ENCODE data around the gene B4GALT5.

The B4GALT5 gene

DNA sequence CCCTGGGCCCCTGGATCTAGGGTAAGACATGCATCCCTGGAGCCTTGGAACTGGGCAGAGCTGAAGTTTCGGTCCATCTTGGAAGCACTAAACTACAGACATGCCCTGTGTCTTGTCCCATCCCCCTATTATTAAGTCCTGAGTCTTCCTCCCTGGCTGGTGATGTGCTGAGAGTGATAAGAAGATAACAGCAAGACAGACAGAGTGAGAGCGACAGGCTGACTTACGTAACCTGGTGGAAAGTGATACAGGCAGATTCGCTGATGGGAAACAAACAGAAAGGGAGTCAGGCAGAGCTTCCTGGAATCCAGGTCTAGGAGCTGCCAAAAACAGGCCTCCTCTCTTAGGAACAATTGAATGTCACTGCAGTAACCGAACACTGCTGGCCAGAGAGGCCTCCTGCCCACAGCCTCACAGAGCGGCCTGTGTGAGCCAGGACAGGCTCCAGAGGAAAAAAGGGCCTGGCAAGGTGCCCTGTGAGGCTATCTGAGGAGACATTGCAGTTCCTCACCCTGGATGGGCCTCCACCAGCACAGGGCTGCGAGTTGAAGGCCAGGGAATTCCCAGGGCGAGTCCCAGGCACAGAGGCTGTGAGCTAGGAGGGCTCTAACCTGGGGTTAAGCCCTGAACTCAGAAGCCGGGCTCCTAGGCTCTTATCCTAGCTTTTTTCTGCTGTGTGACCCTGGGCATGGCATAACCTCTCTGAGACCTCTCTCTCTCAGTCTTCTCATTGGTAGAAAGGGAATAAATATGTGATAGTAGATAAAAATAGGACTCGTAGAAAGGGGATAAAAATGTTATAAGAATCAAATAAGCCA, 34.2 kb upstream of the B4GALT5 start:
- no peak for DNase-seq (ENCODE audit: low spot score)
- TF ChIP-seq CTCF (IDR thresholded peaks at IDR 0.05; ENCODE audit: extremely low read depth, missing control alignments): no peak

DNA sequence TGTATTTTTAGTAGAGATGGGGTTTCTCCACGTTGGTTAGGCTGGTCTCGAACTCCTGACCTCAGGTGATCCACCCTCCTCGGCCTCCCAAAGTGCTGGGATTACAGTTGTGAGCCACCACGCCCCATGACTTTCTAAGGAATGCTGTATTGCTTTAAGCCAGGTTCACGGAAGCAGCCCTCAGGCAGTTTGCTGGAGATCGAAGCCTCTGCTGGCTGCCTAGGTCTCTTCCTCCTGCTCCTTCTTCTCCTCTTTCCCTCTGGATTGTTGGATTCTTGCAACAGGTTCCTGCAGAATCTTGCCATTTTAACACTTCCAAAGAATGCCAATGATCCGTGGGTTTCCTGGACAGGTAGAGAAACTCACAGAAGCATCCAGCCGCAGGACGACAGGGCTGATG, 29.3 kb upstream of the B4GALT5 start:
- TF ChIP-seq CTCF (IDR thresholded peaks at IDR 0.05; ENCODE audit: extremely low read depth, missing control alignments): no peak
- no peak for DNase-seq (ENCODE audit: low spot score)

- DNase-seq (ENCODE audit: low spot score): no peak
- no peak for TF ChIP-seq CTCF (IDR thresholded peaks at IDR 0.05; ENCODE audit: extremely low read depth, missing control alignments)
These were observed 28.3 kb upstream of the B4GALT5 start for GRCh38 chr20:49741977-49742376.

DNA sequence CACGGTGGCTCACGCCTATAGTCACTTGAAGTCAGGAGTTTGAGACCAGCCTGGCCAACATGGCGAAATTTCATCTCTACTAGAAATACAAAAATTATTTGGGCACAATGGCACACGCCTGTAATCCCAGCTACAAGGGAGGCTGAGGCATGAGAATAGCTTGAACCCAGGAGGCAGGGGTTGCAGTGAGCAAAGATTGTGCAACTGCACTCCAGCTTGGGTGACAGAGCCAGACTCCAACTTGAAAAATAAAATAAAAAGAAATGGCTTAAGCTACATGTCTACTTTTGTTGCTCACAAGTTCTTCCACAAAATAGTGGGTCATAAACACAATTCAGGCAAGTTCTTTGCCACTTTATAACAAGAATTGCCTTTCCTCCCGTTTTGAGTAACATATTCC, 27.1 kb upstream of the B4GALT5 start:
- DNase-seq (ENCODE audit: low spot score): no peak
- no peak for TF ChIP-seq CTCF (IDR thresholded peaks at IDR 0.05; ENCODE audit: extremely low read depth, missing control alignments)

GRCh38 chr20:49739042-49739441, 25.4 kb upstream of the B4GALT5 start:
- no peak for DNase-seq (ENCODE audit: low spot score)
- no peak for TF ChIP-seq CTCF (IDR thresholded peaks at IDR 0.05; ENCODE audit: extremely low read depth, missing control alignments)

GRCh38 chr20:49737260-49737659, 23.6 kb upstream of the B4GALT5 start:
- TF ChIP-seq CTCF (IDR thresholded peaks at IDR 0.05; ENCODE audit: extremely low read depth, missing control alignments): no peak
- DNase-seq (ENCODE audit: low spot score): no peak

GRCh38 chr20:49729780-49730179, 16.1 kb upstream of the B4GALT5 start:
- no peak for TF ChIP-seq CTCF (IDR thresholded peaks at IDR 0.05; ENCODE audit: extremely low read depth, missing control alignments)
- DNase-seq (ENCODE audit: low spot score): no peak
